Uterus (tissue), 2 donors: ENCODE results near the gene FBXW2.

Source experiments
- CTCF ChIP-seq, 4 experiments: fragments of 200-600 bp in 2 of 4; fragments of 450-650 bp in 2 of 4; sonication (generic) in 2 of 4; IDR thresholded peaks; one replicate each; pipeline ENCODE4 v1.5.1; 2016 to 2019; ENCODE audit warnings: antibody characterized with exemption in 4 of 4, mild to moderate bottlenecking in 2 of 4, moderate library complexity in 1 of 4
- POLR2A ChIP-seq, 2 donors: fragments of 450-650 bp; IDR thresholded peaks; one replicate each; pipeline ENCODE4 v1.6.1; 2016; ENCODE audit warnings: antibody characterized with exemption in 2 of 2, mild to moderate bottlenecking in 1 of 2, moderate library complexity in 1 of 2

GRCh38 chr9:120820095-120820494, 26.9 kb upstream of the FBXW2 start:
- TF ChIP-seq CTCF (IDR thresholded peaks at IDR 0.05) = no peak
- no peak for TF ChIP-seq POLR2A (IDR thresholded peaks at IDR 0.05)
